ENCODE measurements around the gene HPD. TPM values are rescaled to one million over a fixed set of nuclear protein-coding genes. Genes with fewer than 3 reads are reported as not detected.
"Not testable (repeated sequence)": the region's sequence is repeated elsewhere in the genome, so short reads cannot be mapped to it uniquely, and the experiment has no call there.

HPD gene
- total RNA-seq, 1 donor from 2014 or later = not detected

DNA sequence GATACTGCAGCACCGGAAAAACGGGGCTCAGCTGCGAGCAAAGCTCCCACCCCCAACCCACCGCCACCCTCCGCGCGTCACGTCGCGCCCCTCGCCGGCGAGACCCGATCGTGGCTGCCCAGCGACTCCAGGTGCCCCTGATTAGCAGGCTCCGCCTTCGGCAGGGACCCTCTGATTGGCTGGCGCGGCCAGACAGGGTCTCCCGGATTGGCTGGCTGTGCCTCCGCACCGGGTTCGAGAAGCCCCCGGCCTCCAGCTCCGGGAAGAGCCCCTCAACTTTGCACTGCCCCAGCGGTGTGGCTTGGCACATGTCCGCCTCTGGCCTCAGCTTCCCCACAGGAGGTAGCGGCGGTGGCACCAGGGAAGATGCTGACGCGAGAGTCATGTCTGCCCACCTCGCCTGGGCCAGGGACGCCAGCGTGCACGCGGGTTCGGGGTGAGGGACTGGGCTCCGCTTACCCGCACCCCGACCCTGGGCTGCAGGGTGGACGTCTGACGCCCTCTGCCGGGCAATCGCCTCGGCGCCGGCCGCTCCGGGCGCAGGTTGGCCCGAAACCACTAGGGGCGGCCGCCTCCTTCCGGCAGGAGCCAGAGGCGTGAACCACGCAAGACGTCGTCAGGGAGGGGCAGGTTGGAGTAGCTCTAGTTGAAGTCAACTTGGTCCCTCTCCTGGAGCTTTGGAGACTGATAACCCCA is 64.7 kb downstream of the HPD start:
- Mint-ChIP-seq H3K27ac (peak overlapping the region; percentile 88), H3K4me1 (peaks cover 65% of the 10 kb centered on the region), H3K36me3 (ENCODE audit: low read depth) (peaks cover 53% of the 10 kb centered on the region), H3K4me3 (peak overlapping the region; percentile 85), H3K9me3 (no peaks in the 10 kb centered on the region), H3K27me3 (no peaks in the 10 kb centered on the region)
- intact Hi-C loops (cut with micrococcal nuclease) = loop anchor here (1.0 to 5.0 kb wide), 7 partner anchors 8 to 233 kb away; partner anchors contain the start of genes PSMD9 and TMEM120B
- TF ChIP-seq CTCF (IDR thresholded peaks at IDR 0.05) = peak; percentile 25
- ATAC-seq (ENCODE audit: low read depth) (peak; percentile 55), DNase-seq (peak; percentile 96)
- POLR2A ChIA-PET = interaction anchor here (0.5 to 33.0 kb wide), 18 partner anchors 6 to 432 kb away, joined by 3 to 1155 read pairs (median 4); partner anchors contain the start of genes PSMD9, RHOF, SETD1B and TMEM120B
- CTCF ChIA-PET = interaction anchor here (0.5 to 11.1 kb wide), 33 partner anchors 13 to 473 kb away, joined by 3 to 635 read pairs (median 5); partner anchors contain the start of genes CFAP251, PSMD9, SETD1B and TMEM120B

- no peak for DNase-seq
Measured at GRCh38 chr12:121793440-121793837, 65.2 kb downstream of the HPD start, which contains the start of gene RHOF. TSS of gene RHOF (minus strand) at chr12:121793688. CDS start at chr12:121793633, 55 bp downstream.

DNA sequence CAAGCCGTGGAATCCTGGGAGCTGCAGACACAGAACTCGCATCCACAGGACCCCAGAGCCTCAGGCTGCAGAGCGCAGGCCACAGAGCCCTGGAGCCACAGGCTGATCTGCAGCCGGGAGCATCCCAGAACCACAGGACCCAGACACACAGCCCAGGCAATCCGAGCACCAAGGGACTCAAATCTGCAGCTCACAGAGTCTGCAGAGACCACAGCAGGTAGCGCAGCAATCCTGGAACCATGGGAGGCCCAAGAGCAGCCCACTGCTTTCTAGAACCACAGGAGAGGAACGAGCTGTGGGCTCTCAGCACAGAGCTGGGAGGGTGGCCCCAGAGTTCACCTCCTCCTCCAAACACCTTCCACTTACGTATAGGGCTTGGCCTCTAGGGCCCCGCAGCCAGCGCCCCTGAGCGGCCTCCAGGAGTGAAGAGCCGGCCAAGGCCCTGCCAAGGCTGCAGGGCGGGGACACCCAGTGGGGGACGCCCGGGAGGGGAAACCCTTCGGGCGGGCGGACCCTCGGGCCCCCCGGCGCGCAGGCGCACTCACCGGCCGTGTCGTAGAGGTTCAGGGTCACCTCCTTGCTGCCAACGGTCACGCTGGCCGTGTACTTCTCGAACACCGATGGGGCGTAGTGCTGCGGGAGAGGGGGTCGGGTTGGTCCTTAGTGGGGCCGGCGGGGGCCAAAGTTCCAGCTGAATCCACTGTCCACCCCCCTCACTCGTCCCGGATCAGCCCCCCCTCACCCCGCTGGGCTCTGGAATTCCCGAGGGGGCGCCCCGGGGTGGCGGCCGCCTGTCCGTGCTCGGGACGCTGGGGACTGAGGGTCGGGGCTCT is 65.8 kb downstream of the HPD start:
- Mint-ChIP-seq H3K4me1 (peaks cover 67% of the 10 kb centered on the region), H3K9me3 (no peaks in the 10 kb centered on the region), H3K27ac (peak overlapping the region; percentile 99), H3K27me3 (no peaks in the 10 kb centered on the region), H3K4me3 (peak overlapping the region; percentile 92), H3K36me3 (ENCODE audit: low read depth) (peaks cover 49% of the 10 kb centered on the region)
- DNase-seq (peak; percentile 71), ATAC-seq (ENCODE audit: low read depth) (peak; percentile 22)
- intact Hi-C loops (cut with micrococcal nuclease) = loop anchor here (1.0 to 5.0 kb wide), 2 partner anchors 106 to 234 kb away; no protein-coding TSS in a partner anchor
- POLR2A ChIA-PET = interaction anchor here (0.6 to 33.0 kb wide), 9 partner anchors 5 to 213 kb away, joined by 3 to 1155 read pairs (median 11); partner anchors contain the start of genes PSMD9, RHOF, SETD1B and TMEM120B
- TF ChIP-seq CTCF (IDR thresholded peaks at IDR 0.05) = no peak
- CTCF ChIA-PET = interaction anchor here (1.5 to 11.1 kb wide), 9 partner anchors 14 to 104 kb away, joined by 3 to 635 read pairs (median 23); partner anchors contain the start of gene SETD1B

More at GRCh38 chr12:121793440-121793837, 65.2 kb downstream of the HPD start, which contains the start of gene RHOF:
- POLR2A ChIA-PET = interaction anchor here (0.5 to 33.0 kb wide), 11 partner anchors 6 to 235 kb away, joined by 3 to 1155 read pairs (median 5); partner anchors contain the start of genes PSMD9, RHOF, SETD1B and TMEM120B
- CTCF ChIA-PET = interaction anchor here (0.7 to 11.1 kb wide), 18 partner anchors 14 to 330 kb away, joined by 3 to 635 read pairs (median 12); partner anchors contain the start of genes PSMD9, SETD1B and TMEM120B
- TF ChIP-seq CTCF (IDR thresholded peaks at IDR 0.05) = no peak
- H3K4me1 Mint-ChIP-seq = peaks cover 65% of the 10 kb centered on the region
- intact Hi-C loops (cut with micrococcal nuclease) = loop anchor here (5.0 kb wide), 1 partner anchor 234 kb away; no protein-coding TSS in a partner anchor
- no peaks in the 10 kb centered on the region for H3K9me3 Mint-ChIP-seq
- peak within 1 kb of the TSS; percentile 99 for H3K27ac Mint-ChIP-seq
- H3K27me3 Mint-ChIP-seq = no peaks in the 10 kb centered on the region
- peaks cover 50% of the 10 kb centered on the region for H3K36me3 Mint-ChIP-seq (ENCODE audit: low read depth)
- peak within 1 kb of the TSS; percentile 92 for H3K4me3 Mint-ChIP-seq
- peak; percentile 15 for ATAC-seq (ENCODE audit: low read depth)

GRCh38 chr12:121791671-121792551 is 66.7 kb downstream of the HPD start:
- no peak for ATAC-seq (ENCODE audit: low read depth)
- DNase-seq = no peak
- ChIA-PET CTCF (interaction anchor here (1.1 to 11.1 kb wide), 6 partner anchors 14 to 102 kb away, joined by 3 to 635 read pairs (median 27); partner anchors contain the start of genes PSMD9 and SETD1B), POLR2A (interaction anchor here (0.6 to 33.0 kb wide), 10 partner anchors 4 to 1324 kb away, joined by 3 to 1155 read pairs (median 4); partner anchors contain the start of genes PSMD9, RHOF, SETD1B and TMEM120B)
- H3K36me3 Mint-ChIP-seq (ENCODE audit: low read depth) = peaks cover 48% of the 10 kb centered on the region
- peak overlapping the region; percentile 92 for H3K4me3 Mint-ChIP-seq
- no peaks in the 10 kb centered on the region for H3K27me3 Mint-ChIP-seq
- no peak for TF ChIP-seq CTCF (IDR thresholded peaks at IDR 0.05)
- peak overlapping the region; percentile 99 for H3K27ac Mint-ChIP-seq
- intact Hi-C loops (cut with micrococcal nuclease) = loop anchor here (1.0 to 5.0 kb wide), 2 partner anchors 105 to 235 kb away; no protein-coding TSS in a partner anchor
- H3K9me3 Mint-ChIP-seq = no peaks in the 10 kb centered on the region
- peaks cover 70% of the 10 kb centered on the region for H3K4me1 Mint-ChIP-seq

GRCh38 chr12:121790785-121791184 is 67.9 kb downstream of the HPD start:
- DNase-seq; H3K9me3 Mint-ChIP-seq; H3K27me3 Mint-ChIP-seq; ATAC-seq (ENCODE audit: low read depth): not testable (repeated sequence)
- Mint-ChIP-seq H3K4me3 (peak overlapping the region; percentile 92), H3K36me3 (ENCODE audit: low read depth) (peaks cover 54% of the 10 kb centered on the region), H3K4me1 (peaks cover 80% of the 10 kb centered on the region), H3K27ac (peak overlapping the region; percentile 99)
- POLR2A ChIA-PET = interaction anchor here (0.9 to 33.0 kb wide), 6 partner anchors 3 to 1322 kb away, joined by 3 to 1155 read pairs (median 4); partner anchors contain the start of genes PSMD9, RHOF and SETD1B
- CTCF ChIA-PET = interaction anchor here (1.1 to 11.1 kb wide), 4 partner anchors 12 to 98 kb away, joined by 3 to 635 read pairs (median 196); partner anchors contain the start of genes PSMD9 and SETD1B
- intact Hi-C loops (cut with micrococcal nuclease) = loop anchor here (1.0 to 5.0 kb wide), 2 partner anchors 8 to 237 kb away; no protein-coding TSS in a partner anchor
